ENCODE results near the gene VCAM1. TPM values are rescaled to one million over a fixed set of nuclear protein-coding genes. Genes with fewer than 3 reads are reported as not detected.

Gene VCAM1
- total and polyA plus RNA-seq, 9 of the 15 experiments (the other 6 are each of a cell fraction or from before 2014, with no cell fraction given) = 0.04 to 0.13 TPM; not detected in 7

GRCh38 chr1:100750005-100750885 is 30.7 kb downstream of the VCAM1 start (continued):
- TF ChIP-seq ZNF717 (CRISPR knock-in tag; IDR thresholded peaks at IDR 0.05) (no peak), MEIS2 (IDR thresholded peaks at IDR 0.05; ENCODE audit: partially characterized antibody) (no peak), JUND (IDR thresholded peaks at IDR 0.05; ENCODE audit: borderline replicate concordance, low read depth, low read length) (no peak), JUND (tag; IDR thresholded peaks at IDR 0.05; ENCODE audit: borderline replicate concordance, low read depth, low read length) (0 out of 3 replicates have a peak, but pooled peaks have one; percentile 32), NFE2 (IDR thresholded peaks at IDR 0.05; ENCODE audit: low read depth) (peak; percentile 57), USF2 (CRISPR knock-in tag; IDR thresholded peaks at IDR 0.05) (no peak), MAFK (IDR thresholded peaks at IDR 0.05; ENCODE audit: low read length) (peak; percentile 62; the same call in 1 of the 2 replicates), ZNF124 (CRISPR knock-in tag; IDR thresholded peaks at IDR 0.05) (no peak), POU5F1 (IDR thresholded peaks at IDR 0.05; ENCODE audit: borderline replicate concordance, low read depth, low read length, partially characterized antibody) (no peak), ZHX1 (conservative IDR thresholded peaks at IDR 0.05; ENCODE audit: low read length) (no peak), EP400 (IDR thresholded peaks at IDR 0.05) (no peak), ZMIZ1 (IDR thresholded peaks at IDR 0.05; ENCODE audit: low read depth in 2 of 2, low read length in 2 of 2) (no peak), MXD1 (CRISPR knock-in tag; IDR thresholded peaks at IDR 0.05; ENCODE audit: borderline replicate concordance, poor library complexity, severe bottlenecking) (no peak), ATF3 (IDR thresholded peaks at IDR 0.05) (peak; percentile 72), ATF3 (CRISPR knock-in tag; conservative IDR thresholded peaks at IDR 0.05) (no peak)

All from K562 (cell line).